Measurements from ENCODE around the gene NDFIP2. TPM values are rescaled to one million over a fixed set of nuclear protein-coding genes. Genes with fewer than 3 reads are reported as not detected.

Gene NDFIP2
- total and polyA plus RNA-seq, 10 of the 15 experiments (the other 5 are each of a cell fraction or from before 2014, with no cell fraction given) = 17.9 to 57.2 (median 30.6) TPM

- Histone ChIP-seq H3K27ac (ENCODE audit: control insufficient read depth, insufficient read depth) (no peak overlapping the region), H3K36me3 (ENCODE audit: control insufficient read depth in 2 of 2, insufficient read depth in 2 of 2, low read length in 1 of 2) (no peaks in the 10 kb centered on the region), H3K4me2 (ENCODE audit: control insufficient read depth, insufficient read depth) (no peak overlapping the region), H3K79me2 (ENCODE audit: control insufficient read depth, insufficient read depth, low read length) (no peaks in the 10 kb centered on the region), H3K4me1 (ENCODE audit: control insufficient read depth, insufficient read depth, low read length) (no peaks in the 10 kb centered on the region), H4K20me1 (ENCODE audit: control insufficient read depth, insufficient read depth) (no peaks in the 10 kb centered on the region), H3K9me3 (replicated peaks; ENCODE audit: control insufficient read depth, insufficient read depth, low read length) (no peaks in the 10 kb centered on the region), H3K27me3 (replicated peaks in 1 of 2; ENCODE audit: control insufficient read depth in 2 of 2, insufficient read depth in 2 of 2, low read length in 1 of 2) (no peaks in the 10 kb centered on the region; a peak in 1 of 4 replicates), H2AFZ (ENCODE audit: control insufficient read depth, low read depth, low read length) (no peak overlapping the region), H3K4me3 (no peak overlapping the region), H3K9ac (ENCODE audit: control insufficient read depth, insufficient read depth, low read length) (no peak overlapping the region)
- TF ChIP-seq SIN3A (IDR thresholded peaks at IDR 0.05; ENCODE audit: low read depth, low read length) (no peak), TCF12 (IDR thresholded peaks at IDR 0.05; ENCODE audit: low read depth, low read length) (no peak), STAT1 (conservative IDR thresholded peaks at IDR 0.05) (no peak), MEF2A (IDR thresholded peaks at IDR 0.05; ENCODE audit: insufficient read depth, low read depth, low read length) (no peak), NKRF (conservative IDR thresholded peaks at IDR 0.05) (no peak), ZNF384 (IDR thresholded peaks at IDR 0.05; ENCODE audit: borderline replicate concordance, low read depth, low read length) (no peak), SPI1 (IDR thresholded peaks at IDR 0.05; ENCODE audit: borderline replicate concordance, insufficient read depth, low read depth, low read length) (no peak), NR2C1 (IDR thresholded peaks at IDR 0.05) (no peak), ELK1 (IDR thresholded peaks at IDR 0.05; ENCODE audit: low read depth, low read length) (no peak), MTA3 (IDR thresholded peaks at IDR 0.05; ENCODE audit: borderline replicate concordance, low read length) (no peak), ZNF217 (IDR thresholded peaks at IDR 0.05) (no peak), SMAD5 (IDR thresholded peaks at IDR 0.05; ENCODE audit: low read depth) (no peak), USF2 (IDR thresholded peaks at IDR 0.05; ENCODE audit: borderline replicate concordance, low read depth, low read length) (no peak), ASH2L (IDR thresholded peaks at IDR 0.05; ENCODE audit: borderline replicate concordance, low read depth) (no peak), ATF3 (IDR thresholded peaks at IDR 0.05; ENCODE audit: borderline replicate concordance, extremely low read depth, low read depth, low read length) (no peak), CHD2 (IDR thresholded peaks at IDR 0.05; ENCODE audit: borderline replicate concordance, low read depth, low read length) (no peak), YBX1 (IDR thresholded peaks at IDR 0.05) (no peak), IRF3 (IDR thresholded peaks at IDR 0.05) (no peak), MTA2 (IDR thresholded peaks at IDR 0.05; ENCODE audit: low read depth) (no peak), MEF2B (IDR thresholded peaks at IDR 0.05; ENCODE audit: partially characterized antibody, poor library complexity, severe bottlenecking) (no peak)
- ChIA-PET POLR2A (no interaction called here), SMC1A (ENCODE audit: uncharacterized antibody, unreplicated experiment) (interaction anchor here (1.5 kb wide), 1 partner anchor 11 kb away, joined by 9 read pairs; no protein-coding TSS in a partner anchor), RAD21 (ENCODE audit: unreplicated experiment) (interaction anchor here (1.6 kb wide), 1 partner anchor 11 kb away, joined by 4 read pairs; no protein-coding TSS in a partner anchor), CTCF (interaction anchor here (1.3 to 1.6 kb wide), 2 partner anchors 104 to 106 kb away, joined by 3 to 4 read pairs; no protein-coding TSS in a partner anchor)
- intact Hi-C loops (cut with micrococcal nuclease; ENCODE audit: unreplicated experiment) = no loop called here
- no TSS peak for BruUV-seq (replicated peaks)
- DNase-seq (ENCODE audit: low read depth, low spot score) = no peak
- ATAC-seq = no peak
- 91% methylated on average over 1 of the region's 1 CpG for WGBS (ENCODE audit: insufficient coverage, insufficient replicate concordance, low lambda C conversion rate, missing lambda C conversion rate)
- FAIRE-seq = no peak
- in situ Hi-C loops (cut with MboI) = no loop called here
These were observed 45.4 kb upstream of the NDFIP2 start for GRCh38 chr13:79435561-79435990.
